Measurements from ENCODE around the gene ADAM10. TPM values are rescaled to one million over a fixed set of nuclear protein-coding genes. Genes with fewer than 3 reads are reported as not detected.

The ADAM10 gene
- polyA plus RNA-seq, 1 of the 3 experiments (the other 2 are of a cell fraction), result 83.5 TPM

DNA sequence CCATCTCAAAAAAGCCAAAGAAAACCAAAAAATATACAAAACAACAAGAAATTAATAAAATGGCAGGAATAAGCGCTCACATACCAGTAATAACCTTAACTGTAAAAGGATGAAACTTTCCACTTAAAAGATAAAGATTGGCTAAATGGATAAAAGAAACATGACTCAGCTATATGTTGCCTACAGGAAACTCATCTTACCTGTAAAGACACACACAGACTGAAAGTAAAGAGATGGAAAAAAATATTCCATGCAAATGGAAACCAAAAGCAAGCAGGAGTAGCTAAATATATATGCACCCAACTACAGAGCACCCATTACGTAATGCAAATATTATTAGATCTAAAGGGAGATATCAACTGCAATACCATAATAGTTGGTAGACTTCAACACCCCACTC lies 49.7 kb downstream of the ADAM10 start:
- peaks cover 3% of the 10 kb centered on the region; the same call in 1 of the 2 replicates for H4K20me1 ChIP-seq (ENCODE audit: insufficient read depth)
- CTCF ChIA-PET, result no interaction called here
- no peak overlapping the region for H3K27ac ChIP-seq (ENCODE audit: low read depth in 2 of 2, low read length in 1 of 2)
- H3K36me3 ChIP-seq (replicated peaks in 1 of 2; ENCODE audit: control insufficient read depth in 1 of 2, insufficient read depth in 2 of 2, low read length in 1 of 2), result peaks cover 0 to 28% of the 10 kb centered on the region in 2 experiments
- no peaks in the 10 kb centered on the region for H3K9me2 ChIP-seq
- TF ChIP-seq, protein P1, sequence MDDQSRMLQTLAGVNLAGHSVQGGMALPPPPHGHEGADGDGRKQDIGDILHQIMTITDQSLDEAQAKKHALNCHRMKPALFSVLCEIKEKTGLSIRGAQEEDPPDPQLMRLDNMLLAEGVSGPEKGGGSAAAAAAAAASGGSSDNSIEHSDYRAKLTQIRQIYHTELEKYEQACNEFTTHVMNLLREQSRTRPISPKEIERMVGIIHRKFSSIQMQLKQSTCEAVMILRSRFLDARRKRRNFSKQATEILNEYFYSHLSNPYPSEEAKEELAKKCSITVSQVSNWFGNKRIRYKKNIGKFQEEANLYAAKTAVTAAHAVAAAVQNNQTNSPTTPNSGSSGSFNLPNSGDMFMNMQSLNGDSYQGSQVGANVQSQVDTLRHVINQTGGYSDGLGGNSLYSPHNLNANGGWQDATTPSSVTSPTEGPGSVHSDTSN (IDR thresholded peaks at IDR 0.05), result no peak
- TF ChIP-seq POLR2AphosphoS5 (IDR thresholded peaks at IDR 0.05; ENCODE audit: low read depth, low read length), result no peak
- no peak for TF ChIP-seq FOSL2 (IDR thresholded peaks at IDR 0.05; ENCODE audit: borderline replicate concordance, low read depth)
- TF ChIP-seq TEAD4 (IDR thresholded peaks at IDR 0.05; ENCODE audit: borderline replicate concordance, insufficient read depth), result no peak
- no peak for TF ChIP-seq EP300 (IDR thresholded peaks at IDR 0.05; ENCODE audit: borderline replicate concordance in 1 of 2, low read depth in 1 of 2, low read length in 1 of 2)
- no peak for TF ChIP-seq MEF2A (IDR thresholded peaks at IDR 0.05; ENCODE audit: borderline replicate concordance, low read depth)
- TF ChIP-seq RFX5 (IDR thresholded peaks at IDR 0.05; ENCODE audit: low read length), result no peak
- no peak for TF ChIP-seq GABPA (IDR thresholded peaks at IDR 0.05; ENCODE audit: low read depth)
- no peak for TF ChIP-seq YY1 (IDR thresholded peaks at IDR 0.05; ENCODE audit: low read depth)
- TF ChIP-seq FOXJ3 (CRISPR knock-in tag; IDR thresholded peaks at IDR 0.05), result no peak
- no peak for TF ChIP-seq GATA2 (CRISPR knock-in tag; IDR thresholded peaks at IDR 0.05)
- TF ChIP-seq, protein P2, sequence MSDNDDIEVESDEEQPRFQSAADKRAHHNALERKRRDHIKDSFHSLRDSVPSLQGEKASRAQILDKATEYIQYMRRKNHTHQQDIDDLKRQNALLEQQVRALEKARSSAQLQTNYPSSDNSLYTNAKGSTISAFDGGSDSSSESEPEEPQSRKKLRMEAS (IDR thresholded peaks at IDR 0.05; ENCODE audit: low read depth), result no peak
- TF ChIP-seq MXI1 (IDR thresholded peaks at IDR 0.05; ENCODE audit: low read depth, low read length), result no peak
- TF ChIP-seq, protein P3, sequence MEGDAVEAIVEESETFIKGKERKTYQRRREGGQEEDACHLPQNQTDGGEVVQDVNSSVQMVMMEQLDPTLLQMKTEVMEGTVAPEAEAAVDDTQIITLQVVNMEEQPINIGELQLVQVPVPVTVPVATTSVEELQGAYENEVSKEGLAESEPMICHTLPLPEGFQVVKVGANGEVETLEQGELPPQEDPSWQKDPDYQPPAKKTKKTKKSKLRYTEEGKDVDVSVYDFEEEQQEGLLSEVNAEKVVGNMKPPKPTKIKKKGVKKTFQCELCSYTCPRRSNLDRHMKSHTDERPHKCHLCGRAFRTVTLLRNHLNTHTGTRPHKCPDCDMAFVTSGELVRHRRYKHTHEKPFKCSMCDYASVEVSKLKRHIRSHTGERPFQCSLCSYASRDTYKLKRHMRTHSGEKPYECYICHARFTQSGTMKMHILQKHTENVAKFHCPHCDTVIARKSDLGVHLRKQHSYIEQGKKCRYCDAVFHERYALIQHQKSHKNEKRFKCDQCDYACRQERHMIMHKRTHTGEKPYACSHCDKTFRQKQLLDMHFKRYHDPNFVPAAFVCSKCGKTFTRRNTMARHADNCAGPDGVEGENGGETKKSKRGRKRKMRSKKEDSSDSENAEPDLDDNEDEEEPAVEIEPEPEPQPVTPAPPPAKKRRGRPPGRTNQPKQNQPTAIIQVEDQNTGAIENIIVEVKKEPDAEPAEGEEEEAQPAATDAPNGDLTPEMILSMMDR (IDR thresholded peaks at IDR 0.05), result no peak
- TF ChIP-seq ELF1 (IDR thresholded peaks at IDR 0.05), result no peak
- TF ChIP-seq SIN3A (IDR thresholded peaks at IDR 0.05; ENCODE audit: borderline replicate concordance, low read depth, low read length), result no peak
- no peak overlapping the region for H2AFZ ChIP-seq (ENCODE audit: low read depth)
- no peaks in the 10 kb centered on the region for H3F3A ChIP-seq (replicated peaks; ENCODE audit: insufficient read depth)
- DNase-seq, result no peak
- H3K4me2 ChIP-seq, result no peak overlapping the region
- no peaks in the 10 kb centered on the region; a peak in 1 of 4 replicates for H3K4me1 ChIP-seq (ENCODE audit: control insufficient read depth in 1 of 2, insufficient read depth in 2 of 2, low read depth in 1 of 2, low read length in 1 of 2)
- peaks cover 91% of the 10 kb centered on the region for H3K79me2 ChIP-seq (ENCODE audit: insufficient read depth)
- H3K9ac ChIP-seq, result no peak overlapping the region
- H3K9me3 ChIP-seq, result peaks cover 17% of the 10 kb centered on the region
- no peaks in the 10 kb centered on the region for H3K27me3 ChIP-seq (ENCODE audit: insufficient read depth)
- POLR2A ChIA-PET, result no interaction called here
- H3K4me3 ChIP-seq (ENCODE audit: low read depth in 2 of 2, low read length in 1 of 2), result no peak overlapping the region
- 100% methylated on average over 2 of the region's 2 CpGs for WGBS (ENCODE audit: low lambda C conversion rate)

Measured in SK-N-SH (cell line).